GM19452 (cell line): ENCODE measurements around the gene LMO2.
"Not testable (repeated sequence)": the region's sequence is repeated elsewhere in the genome, so short reads cannot be mapped to it uniquely, and the experiment has no call there.

Experiments
- ATAC-seq: cut with Tn5 transposase; IDR thresholded peaks from one replicate; pipeline ENCODE4 v1.9.1; 2021; ENCODE audit not compliant: unreplicated experiment

The LMO2 gene

GRCh38 chr11:33827206-33827605 is 64.7 kb downstream of the LMO2 start:
- ATAC-seq, result no peak

- no peak for ATAC-seq
Measured at GRCh38 chr11:33825854-33826560, 65.9 kb downstream of the LMO2 start.

- not testable (repeated sequence) for ATAC-seq
Measured at GRCh38 chr11:33822981-33823380, 68.9 kb downstream of the LMO2 start.

GRCh38 chr11:33819278-33820035 is 72.4 kb downstream of the LMO2 start:
- no peak for ATAC-seq
